Endothelial cell of umbilical vein (primary cell): ENCODE measurements around the gene SH3BP2. TPM values are rescaled to one million over a fixed set of nuclear protein-coding genes. Genes with fewer than 3 reads are reported as not detected.
"Not testable (repeated sequence)": the region's sequence is repeated elsewhere in the genome, so short reads cannot be mapped to it uniquely, and the experiment has no call there.

Experiments
- BruUV-seq: library from RNA; stranded (reverse); fragments of 400-500 nt; replicated peaks from 2 replicates; lab custom pipeline; 2021; lab: Mats Ljungman, UMichigan
- CTCF ChIA-PET: fragments of 300-600, 350-600 bp; sonication (Branson Sonifier 250); formaldehyde crosslinking; loops from one replicate; lab custom pipeline; 2021; ENCODE audit warnings: antibody characterized with exemption, inconsistent platforms; lab: Charles Lee
- POLR2A ChIA-PET: fragments of 300-600, 350-600 bp; sonication (Branson Sonifier 250); formaldehyde crosslinking; loops from one replicate; lab custom pipeline; 2021; ENCODE audit warnings: antibody characterized with exemption, inconsistent platforms; lab: Charles Lee
- DNase-seq: peaks from one replicate; pipeline ENCODE4 v3.0.0-alpha.2; 2011; ENCODE audit warnings: low read depth, low spot score
- FAIRE-seq: peaks from 2 replicates; lab custom pipeline; 2011; peaks lifted over from hg19 to GRCh38; lab: Jason Lieb, UNC
- H2AFZ ChIP-seq: 2 replicates; pipeline ENCODE4 v1.6.0; 2012; ENCODE audit warnings: low read depth, low read length, control low read depth, inconsistent platforms
- H3K27ac ChIP-seq: 2 replicates; pipeline ENCODE4 v1.5.1; 2011; ENCODE audit warnings: low read depth, mild to moderate bottlenecking, control low read depth, low read length, moderate library complexity; ENCODE audit not compliant: insufficient read depth
- H3K27me3 ChIP-seq, 2 experiments: 2 replicates each; pipeline versions ENCODE4 v1.6.0 to v1.6.1; 2011; ENCODE audit warnings: low read length in 2 of 2, mixed read lengths in 1 of 2; ENCODE audit not compliant: control insufficient read depth in 2 of 2, insufficient read depth in 2 of 2
- H3K36me3 ChIP-seq, 2 experiments: 2 replicates in 1 of 2; 3 replicates in 1 of 2; pipeline ENCODE4 v1.5.1; 2011; ENCODE audit warnings: low read length in 2 of 2, mild to moderate bottlenecking in 1 of 2, moderate library complexity in 1 of 2; ENCODE audit not compliant: control insufficient read depth in 2 of 2, insufficient read depth in 2 of 2; ENCODE audit errors: extremely low read depth in 1 of 2
- H3K4me1 ChIP-seq: 3 replicates; pipeline ENCODE4 v1.5.1; 2011; ENCODE audit warnings: mild to moderate bottlenecking, low read length; ENCODE audit not compliant: control insufficient read depth, insufficient read depth; ENCODE audit errors: extremely low read depth
- H3K4me2 ChIP-seq: 2 replicates; pipeline ENCODE4 v1.6.1; 2011; ENCODE audit warnings: low read length, control low read depth, mixed read lengths; ENCODE audit not compliant: insufficient read depth
- H3K4me3 ChIP-seq, 3 experiments: fragments of 200-600 bp in 1 of 3; sonication (generic), shearing (Covaris generic) in 1 of 3; replicated peaks in 1 of 3; 2 replicates each; pipeline ENCODE4 v1.5.1; 2011 to 2016; ENCODE audit warnings: control low read depth in 3 of 3, low read length in 3 of 3, mild to moderate bottlenecking in 2 of 3, inconsistent platforms in 1 of 3, low read depth in 1 of 3, moderate library complexity in 1 of 3; ENCODE audit not compliant: insufficient read depth in 1 of 3
- H3K79me2 ChIP-seq: 2 replicates; pipeline ENCODE4 v1.6.0; 2012; ENCODE audit warnings: low read length, inconsistent platforms; ENCODE audit not compliant: control insufficient read depth, insufficient read depth
- H3K9ac ChIP-seq: replicated peaks from 2 replicates; pipeline ENCODE3; 2011; ENCODE audit warnings: low read length, control low read depth; ENCODE audit not compliant: insufficient read depth; ENCODE audit errors: extremely low read depth
- H3K9me1 ChIP-seq: replicated peaks from 3 replicates; pipeline ENCODE4 v1.6.0; 2011; ENCODE audit warnings: mild to moderate bottlenecking, low read length; ENCODE audit not compliant: control insufficient read depth, insufficient read depth; ENCODE audit errors: extremely low read depth
- H3K9me3 ChIP-seq: replicated peaks from 2 replicates; pipeline ENCODE4 v1.5.1; 2012; ENCODE audit warnings: low read length, inconsistent platforms; ENCODE audit not compliant: control insufficient read depth, insufficient read depth
- H4K20me1 ChIP-seq: replicated peaks from 2 replicates; pipeline ENCODE3; 2011; ENCODE audit warnings: mild to moderate bottlenecking, low read length; ENCODE audit not compliant: control insufficient read depth, insufficient read depth; ENCODE audit errors: extremely low read depth
- CTCF ChIP-seq, 2 donors: IDR thresholded peaks; 1 replicate in 1 of 2; 2 replicates in 1 of 2; pipeline ENCODE4 v1.5.1; 2011; ENCODE audit warnings: low read length in 2 of 2, mild to moderate bottlenecking in 2 of 2, moderate library complexity in 2 of 2, control low read depth in 1 of 2, inconsistent platforms in 1 of 2, low read depth in 1 of 2; ENCODE audit not compliant: insufficient read depth in 1 of 2; ENCODE audit errors: extremely low read depth in 1 of 2
- EZH2 ChIP-seq: IDR thresholded peaks from 2 replicates; pipeline ENCODE4 v1.6.1; 2012; ENCODE audit warnings: borderline replicate concordance, low read depth, mild to moderate bottlenecking, moderate library complexity, low read length, inconsistent platforms; ENCODE audit not compliant: severe bottlenecking
- FOS ChIP-seq: IDR thresholded peaks from 2 replicates; pipeline ENCODE4 v1.6.1; 2011; ENCODE audit warnings: mild to moderate bottlenecking, low read length, moderate library complexity, borderline replicate concordance; ENCODE audit not compliant: insufficient read depth
- GATA2 ChIP-seq: IDR thresholded peaks from 2 replicates; pipeline ENCODE4 v1.7.0; 2011; ENCODE audit warnings: low read depth, mild to moderate bottlenecking, moderate library complexity, mixed read lengths, low read length; ENCODE audit not compliant: insufficient read length, insufficient read depth
- JUN ChIP-seq: IDR thresholded peaks from 2 replicates; pipeline ENCODE4 v1.6.1; 2011; ENCODE audit warnings: borderline replicate concordance, low read depth; ENCODE audit not compliant: insufficient read length, insufficient read depth
- MYC ChIP-seq: IDR thresholded peaks from one replicate; pipeline ENCODE4 v1.6.1; 2011; ENCODE audit warnings: mild to moderate bottlenecking, low read depth, low read length
- POLR2A ChIP-seq: IDR thresholded peaks from 2 replicates; pipeline ENCODE4 v1.6.1; 2012; ENCODE audit warnings: low read depth, mild to moderate bottlenecking, control low read depth, low read length
- POLR2AphosphoS5 ChIP-seq: IDR thresholded peaks from 2 replicates; pipeline ENCODE4 v1.6.1; 2012; ENCODE audit warnings: low read depth, mild to moderate bottlenecking, control low read depth, low read length, moderate library complexity; ENCODE audit not compliant: insufficient read depth
- dilution Hi-C: fragments of 300-500 bp; cut with MboI; formaldehyde crosslinking; loops from one replicate; pipeline ENCODE4 v1.15.0; 2019; ENCODE audit warnings: low sequenced_read_pairs; ENCODE audit not compliant: extremely low pct_ligation_motif_present
- intact Hi-C: fragments of 100-400 bp; cut with micrococcal nuclease; formaldehyde crosslinking; loops from one replicate; pipeline ENCODE4 v1.10.0; 2022
- polyA plus RNA-seq, 4 experiments: library from polyadenylated mRNA; depleted of rRNA in 3 of 4; stranded (reverse) in 3 of 4; unstranded in 1 of 4; fragments of >200 nt; gene quantifications; 2 replicates each; pipeline versions ENCODE4 v1.2.1 to v1.2.3, GENCODE V29; 2011 to 2012; ENCODE audit warnings: missing spikeins in 1 of 4
- total RNA-seq: library from RNA; stranded (reverse); gene quantifications from 2 replicates; pipeline ENCODE4 v1.2.3, GENCODE V29; 2021
- TF ChIP-seq, protein P1 (sequence below): IDR thresholded peaks from 2 replicates; pipeline ENCODE4 v1.6.1; 2011; ENCODE audit not compliant: insufficient read depth, insufficient read length

The SH3BP2 gene
- total and polyA plus RNA-seq, 2 donors (not counting 3 experiments of a cell fraction or from before 2014, with no cell fraction given): 69.2 to 73.9 TPM

DNA sequence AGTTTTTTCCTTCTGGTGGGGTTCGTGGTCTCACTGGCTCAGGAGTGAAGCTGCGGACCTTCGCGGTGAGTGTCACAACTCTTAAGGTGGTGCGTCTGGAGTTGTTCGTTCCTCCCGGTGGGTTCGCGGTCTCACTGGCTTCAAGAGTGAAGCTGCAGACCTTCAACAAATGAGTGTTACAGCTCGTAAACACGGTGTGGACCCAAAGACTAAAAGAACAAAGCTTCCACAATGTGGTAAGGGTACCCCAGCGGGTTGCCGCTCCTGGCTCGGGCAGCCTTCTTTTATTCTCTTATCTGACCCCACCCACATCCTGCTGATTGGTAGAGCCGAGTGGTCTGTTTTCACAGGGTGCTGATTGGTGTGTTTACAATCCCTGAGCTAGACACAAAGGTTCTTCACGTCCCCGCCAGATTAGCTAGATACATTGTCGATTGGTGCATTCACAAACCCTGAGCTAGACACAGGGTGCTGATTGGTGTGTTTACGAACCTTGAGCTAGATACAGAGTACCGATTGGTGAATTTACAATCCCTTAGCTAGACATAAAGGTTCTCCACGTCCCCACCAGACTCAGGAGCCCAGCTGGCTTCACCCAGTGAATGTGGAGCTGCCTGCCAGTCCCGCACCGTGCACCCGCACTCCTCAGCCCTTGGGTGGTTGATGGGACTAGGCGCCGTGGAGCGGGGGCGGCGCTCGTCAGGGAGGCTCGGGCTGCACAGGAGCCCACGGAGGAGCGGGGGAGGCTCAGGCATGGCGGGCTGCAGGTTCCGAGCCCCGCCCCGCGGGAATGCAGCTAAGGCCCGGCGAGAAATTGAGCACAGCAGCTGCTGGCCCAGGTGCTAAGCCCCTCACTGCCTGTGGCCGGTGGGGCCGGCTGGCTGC is 30.2 kb upstream of the SH3BP2 start:
- POLR2A ChIA-PET, BruUV-seq, H3K9me3 ChIP-seq, H3K27me3 ChIP-seq, H3K4me3 ChIP-seq, H4K20me1 ChIP-seq, H3K9ac ChIP-seq, H2AFZ ChIP-seq, FAIRE-seq, DNase-seq, H3K27ac ChIP-seq, H3K9me1 ChIP-seq, H3K36me3 ChIP-seq, H3K79me2 ChIP-seq, dilution Hi-C loops, H3K4me2 ChIP-seq, H3K4me1 ChIP-seq: not testable (repeated sequence)
- CTCF ChIA-PET: interaction anchor here (0.9 to 4.3 kb wide), 22 partner anchors 15 to 191 kb away, joined by 3 to 34 read pairs (median 5); partner anchors contain the start of gene SH3BP2
- intact Hi-C loops: loop anchor here (5.0 kb wide), 2 partner anchors 50 to 140 kb away; no protein-coding TSS in a partner anchor

DNA sequence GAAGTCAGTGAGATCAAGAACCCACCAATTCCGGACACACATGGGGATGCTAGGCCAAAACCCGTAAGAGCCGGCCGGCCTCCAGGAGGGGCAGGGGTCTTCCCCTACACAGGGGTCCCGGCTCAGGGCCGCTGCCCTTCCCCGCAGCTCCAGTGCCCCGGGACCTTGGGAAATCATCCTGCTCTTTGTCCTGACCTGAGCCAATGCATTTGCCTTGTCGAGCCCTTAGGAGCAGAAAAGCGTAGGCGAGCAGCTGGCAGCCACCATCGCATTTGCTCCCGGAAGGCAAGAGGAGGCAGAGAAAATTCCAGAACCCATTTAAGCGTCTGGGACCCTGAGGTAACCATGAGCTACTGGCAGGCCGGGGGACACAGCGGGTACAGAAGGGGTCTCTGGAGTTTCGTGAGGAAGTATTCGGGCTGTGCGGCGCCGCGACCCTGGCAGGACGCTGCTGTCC is 29.3 kb upstream of the SH3BP2 start:
- no peaks in the 10 kb centered on the region for H3K9me3 ChIP-seq
- H3K4me3 ChIP-seq: peak overlapping the region; percentile 28 to 47 (median 36)
- H3K79me2 ChIP-seq: no peaks in the 10 kb centered on the region
- peak overlapping the region; percentile 69 for H2AFZ ChIP-seq
- peak overlapping the region; percentile 85 for H3K4me2 ChIP-seq
- H4K20me1 ChIP-seq: no peaks in the 10 kb centered on the region
- FAIRE-seq (peak; percentile 44), DNase-seq (no peak)
- no peak overlapping the region for H3K9ac ChIP-seq
- dilution Hi-C loops (no loop called here), intact Hi-C loops (loop anchor here (5.0 kb wide), 2 partner anchors 49 to 139 kb away; no protein-coding TSS in a partner anchor)
- H3K4me1 ChIP-seq: peaks cover 5% of the 10 kb centered on the region
- TF ChIP-seq, protein P1, sequence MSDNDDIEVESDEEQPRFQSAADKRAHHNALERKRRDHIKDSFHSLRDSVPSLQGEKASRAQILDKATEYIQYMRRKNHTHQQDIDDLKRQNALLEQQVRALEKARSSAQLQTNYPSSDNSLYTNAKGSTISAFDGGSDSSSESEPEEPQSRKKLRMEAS: no peak
- TF ChIP-seq CTCF (IDR thresholded peaks at IDR 0.05; ENCODE audit: extremely low read depth in 1 of 2, insufficient read depth in 1 of 2, low read depth in 1 of 2, low read length in 2 of 2): no peak
- TF ChIP-seq EZH2: no peak
- no peak for TF ChIP-seq POLR2AphosphoS5
- no peak for TF ChIP-seq JUN
- TF ChIP-seq MYC: no peak
- no peak for TF ChIP-seq FOS
- TF ChIP-seq POLR2A: no peak
- no peak for TF ChIP-seq GATA2
- H3K36me3 ChIP-seq: no peaks in the 10 kb centered on the region
- no TSS peak for BruUV-seq
- H3K27me3 ChIP-seq: peaks cover 0 to under 1% of the 10 kb centered on the region in 2 experiments
- no peaks in the 10 kb centered on the region for H3K9me1 ChIP-seq
- H3K27ac ChIP-seq: no peak overlapping the region
- ChIA-PET CTCF (interaction anchor here (0.6 to 4.3 kb wide), 39 partner anchors 8 to 200 kb away, joined by 3 to 34 read pairs (median 5); partner anchors contain the start of genes GRK4, NOP14, SH3BP2 and TNIP2), POLR2A (interaction anchor here (1.0 kb wide), 1 partner anchor 199 kb away, joined by 3 read pairs; the partner anchor contains the start of gene NOP14)
